BLaER1 treated with 17β-estradiol and CSF1 and Interleukin-3, amounts not matched to agents 10 nM and 100 nM (cell line): ENCODE measurements around the gene UBXN2A.
A peak's percentile ranks its signal among the peaks of the same experiment; 100 is the strongest.

ENCODE experiments used
- H3K27ac ChIP-seq, 11 experiments: shearing (Covaris generic); formaldehyde crosslinking; 2 replicates each; pipeline ENCODE4 v1.8.1; 2022
- H3K27me3 ChIP-seq, 11 experiments: shearing (Covaris generic); formaldehyde crosslinking; 2 replicates each; pipeline ENCODE4 v1.8.1; 2022
- H3K36me3 ChIP-seq, 11 experiments: shearing (Covaris generic); formaldehyde crosslinking; 2 replicates each; pipeline ENCODE4 v1.8.1; 2022
- H3K4me1 ChIP-seq, 10 experiments: shearing (Covaris generic); formaldehyde crosslinking; 2 replicates each; pipeline ENCODE4 v1.8.1; 2022
- H3K4me2 ChIP-seq, 11 experiments: shearing (Covaris generic); formaldehyde crosslinking; 2 replicates each; pipeline ENCODE4 v1.8.1; 2022
- H3K4me3 ChIP-seq, 10 experiments: shearing (Covaris generic); formaldehyde crosslinking; 2 replicates each; pipeline ENCODE4 v1.8.1; 2022
- H3K9ac ChIP-seq, 11 experiments: shearing (Covaris generic); formaldehyde crosslinking; 2 replicates each; pipeline ENCODE4 v1.8.1; 2022
- H3K9me3 ChIP-seq, 11 experiments: shearing (Covaris generic); formaldehyde crosslinking; replicated peaks in 1 of 11; 2 replicates each; pipeline ENCODE4 v1.8.1; 2022
- H4K20me1 ChIP-seq, 11 experiments: shearing (Covaris generic); formaldehyde crosslinking; 2 replicates each; pipeline ENCODE4 v1.8.1; 2022
- Cebpa-rat ChIP-seq, 11 experiments: shearing (Covaris generic); IDR thresholded peaks; 2 replicates each; pipeline ENCODE4 v1.8.1; 2022

The UBXN2A gene

DNA sequence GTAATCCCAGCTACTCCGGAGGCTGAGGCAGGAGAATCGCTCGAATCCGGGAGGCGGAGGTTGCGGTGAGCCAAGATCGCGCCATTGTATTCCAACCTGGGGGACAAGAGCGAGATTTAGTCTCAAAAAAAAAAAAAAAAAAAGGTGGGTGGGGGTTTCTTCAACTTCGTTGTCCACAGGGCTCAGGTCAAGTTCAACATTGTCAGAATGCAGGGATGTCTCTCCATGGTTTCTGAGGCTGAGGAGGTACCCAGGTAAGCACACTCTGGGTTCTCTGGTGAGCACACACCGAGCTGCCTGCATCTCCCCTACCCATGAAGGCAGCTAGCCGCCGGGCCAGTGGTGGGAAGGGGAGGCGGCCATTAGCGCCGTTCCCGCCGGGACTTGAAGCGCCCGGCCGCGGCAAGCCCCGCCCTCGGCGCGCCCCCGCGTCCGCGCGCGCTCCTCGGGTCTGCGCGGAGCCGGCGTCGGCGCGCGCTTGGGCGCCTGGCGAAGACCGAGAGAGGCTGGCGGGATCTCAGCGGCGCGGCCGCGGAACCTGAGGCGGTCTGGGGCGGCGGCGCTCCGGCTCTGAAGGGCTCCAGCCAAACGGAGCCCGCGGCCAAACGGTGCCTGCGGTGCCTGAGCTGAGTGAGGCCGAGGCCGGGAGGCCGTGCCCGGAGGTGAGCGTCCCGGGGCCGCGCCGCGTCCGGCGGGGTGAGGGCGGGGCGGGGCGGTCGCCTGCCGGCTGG is at the start of gene UBXN2A:
Gene UBXN2A (plus strand): TSS at position 477 of the 731 bp plus-strand sequence. CDS start 17,852 bp downstream, outside the sequence.
- H3K4me3 ChIP-seq: peak within 1 kb of the TSS; percentile 74 to 94 (median 84)
- TF ChIP-seq Cebpa-rat (IDR thresholded peaks at IDR 0.05): no peak
- H3K4me1 ChIP-seq: peaks cover 27 to 32% (median 28%) of the 10 kb centered on the region in 10 experiments
- H3K36me3 ChIP-seq: peaks cover 0 to 21% (median 14%) of the 10 kb centered on the region in 11 experiments; a peak in 11 of 22 replicates
- no peaks in the 10 kb centered on the region for H3K27me3 ChIP-seq
- peaks cover 10 to 41% (median 29%) of the 10 kb centered on the region in 11 experiments; a peak in 19 of 22 replicates for H4K20me1 ChIP-seq
- peak within 1 kb of the TSS; percentile 67 to 96 (median 91) for H3K4me2 ChIP-seq
- H3K27ac ChIP-seq: peak within 1 kb of the TSS; percentile 83 to 95 (median 92)
- no peaks in the 10 kb centered on the region for H3K9me3 ChIP-seq
- peak within 1 kb of the TSS; percentile 87 to 96 (median 94) for H3K9ac ChIP-seq

GRCh38 chr2:23900133-23900532 is 40.1 kb upstream of the UBXN2A start:
- peak overlapping the region in 3 of 11 experiments; percentile 33 to 73 (median 48); a peak in 2 of 22 replicates for H3K4me2 ChIP-seq
- no peak for TF ChIP-seq Cebpa-rat (IDR thresholded peaks at IDR 0.05)
- H3K36me3 ChIP-seq: peaks cover 0 to 29% (median 14%) of the 10 kb centered on the region in 11 experiments; a peak in 16 of 22 replicates
- no peak overlapping the region for H3K9ac ChIP-seq
- H3K4me3 ChIP-seq: no peak overlapping the region
- H4K20me1 ChIP-seq: peaks cover 2 to 85% (median 46%) of the 10 kb centered on the region in 11 experiments; a peak in 21 of 22 replicates
- 0 out of 22 replicates have a peak overlapping the region, but pooled peaks of 2 of the 11 experiments have one; percentile 15 to 35 for H3K27ac ChIP-seq
- no peaks in the 10 kb centered on the region for H3K27me3 ChIP-seq
- H3K4me1 ChIP-seq: peaks cover 0 to 42% (median 14%) of the 10 kb centered on the region in 10 experiments; a peak in 15 of 20 replicates
- peaks cover 15 to 32% (median 24%) of the 10 kb centered on the region in 11 experiments for H3K9me3 ChIP-seq

GRCh38 chr2:23900541-23901322 is 39.5 kb upstream of the UBXN2A start:
- Histone ChIP-seq H3K4me2 (peak overlapping the region in 7 of 11 experiments; percentile 4 to 73 (median 33); a peak in 10 of 22 replicates), H4K20me1 (peaks cover 5 to 90% (median 52%) of the 10 kb centered on the region in 11 experiments; a peak in 21 of 22 replicates), H3K27me3 (no peaks in the 10 kb centered on the region), H3K27ac (peak overlapping the region in 3 of 11 experiments; percentile 7 to 35 (median 15); a peak in 2 of 22 replicates), H3K4me3 (no peak overlapping the region), H3K9ac (no peak overlapping the region), H3K9me3 (peaks cover 15 to 32% (median 24%) of the 10 kb centered on the region in 11 experiments), H3K4me1 (peaks cover 0 to 46% (median 16%) of the 10 kb centered on the region in 10 experiments; a peak in 15 of 20 replicates), H3K36me3 (peaks cover 0 to 29% (median 17%) of the 10 kb centered on the region in 11 experiments; a peak in 16 of 22 replicates)
- no peak for TF ChIP-seq Cebpa-rat (IDR thresholded peaks at IDR 0.05)

- Histone ChIP-seq H3K4me2 (peak overlapping the region in 5 of 11 experiments; percentile 21 to 73 (median 58); a peak in 7 of 22 replicates), H3K4me1 (peaks cover 0 to 46% (median 16%) of the 10 kb centered on the region in 10 experiments; a peak in 15 of 20 replicates), H3K9me3 (peaks cover 15 to 32% (median 24%) of the 10 kb centered on the region in 11 experiments), H3K27me3 (no peaks in the 10 kb centered on the region), H4K20me1 (peaks cover 12 to 82% (median 46%) of the 10 kb centered on the region in 11 experiments; a peak in 21 of 22 replicates), H3K27ac (no peak overlapping the region), H3K36me3 (peaks cover 0 to 24% (median 9%) of the 10 kb centered on the region in 11 experiments; a peak in 13 of 22 replicates), H3K4me3 (no peak overlapping the region), H3K9ac (no peak overlapping the region)
- TF ChIP-seq Cebpa-rat (IDR thresholded peaks at IDR 0.05): no peak
Measured at GRCh38 chr2:23901966-23902846, 38.1 kb upstream of the UBXN2A start.

DNA sequence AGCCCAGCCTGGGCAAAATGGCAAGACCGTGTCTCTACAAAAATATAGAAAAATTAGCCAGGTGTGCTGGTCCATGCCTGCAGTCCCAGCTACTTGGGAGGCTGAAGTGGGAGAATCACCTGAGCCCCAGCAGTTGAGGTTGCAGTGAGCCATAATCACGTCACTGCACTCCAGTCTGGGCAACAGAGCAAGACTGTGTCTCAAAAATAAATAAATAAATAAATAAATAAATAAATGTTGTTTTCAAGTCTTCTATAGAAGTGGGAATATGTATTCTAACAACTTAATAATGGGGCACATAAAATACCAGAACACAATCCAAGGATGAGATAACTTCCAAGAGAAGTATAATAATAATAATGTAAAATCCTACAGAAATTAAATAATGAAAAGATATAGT is 37.2 kb upstream of the UBXN2A start:
- H3K4me2 ChIP-seq: peak overlapping the region in 5 of 11 experiments; percentile 21 to 73 (median 58); a peak in 7 of 22 replicates
- H3K4me1 ChIP-seq: peaks cover 0 to 46% (median 16%) of the 10 kb centered on the region in 10 experiments; a peak in 15 of 20 replicates
- peaks cover 0 to 20% (median 9%) of the 10 kb centered on the region in 11 experiments; a peak in 13 of 22 replicates for H3K36me3 ChIP-seq

GRCh38 chr2:23904215-23904614 is 36.0 kb upstream of the UBXN2A start:
- H3K9me3 ChIP-seq: peaks cover 0 to 21% (median 13%) of the 10 kb centered on the region in 11 experiments; a peak in 13 of 22 replicates
- peaks cover 12 to 73% (median 43%) of the 10 kb centered on the region in 11 experiments; a peak in 19 of 22 replicates for H4K20me1 ChIP-seq
- peaks cover 0 to 11% (median 3%) of the 10 kb centered on the region in 11 experiments; a peak in 8 of 22 replicates for H3K36me3 ChIP-seq
- TF ChIP-seq Cebpa-rat (IDR thresholded peaks at IDR 0.05): no peak
- H3K4me1 ChIP-seq: peaks cover 0 to 46% (median 16%) of the 10 kb centered on the region in 10 experiments; a peak in 15 of 20 replicates
- no peak overlapping the region for H3K9ac ChIP-seq
- H3K27ac ChIP-seq: no peak overlapping the region
- no peaks in the 10 kb centered on the region for H3K27me3 ChIP-seq
- H3K4me3 ChIP-seq: no peak overlapping the region
- peak overlapping the region in 3 of 11 experiments; percentile 8 to 49 (median 21); a peak in 2 of 22 replicates for H3K4me2 ChIP-seq

More for the DNA sequence above, 37.2 kb upstream of the UBXN2A start:
- Histone ChIP-seq H3K27me3 (no peaks in the 10 kb centered on the region), H3K9me3 (peaks cover 10 to 28% (median 19%) of the 10 kb centered on the region in 11 experiments), H3K27ac (no peak overlapping the region), H4K20me1 (peaks cover 12 to 74% (median 43%) of the 10 kb centered on the region in 11 experiments; a peak in 19 of 22 replicates), H3K9ac (no peak overlapping the region), H3K4me3 (no peak overlapping the region)
- TF ChIP-seq Cebpa-rat (IDR thresholded peaks at IDR 0.05): no peak

GRCh38 chr2:23904692-23905091 is 35.6 kb upstream of the UBXN2A start:
- TF ChIP-seq Cebpa-rat (IDR thresholded peaks at IDR 0.05): no peak
- no peaks in the 10 kb centered on the region for H3K27me3 ChIP-seq
- H3K36me3 ChIP-seq: peaks cover 0 to 11% (median 3%) of the 10 kb centered on the region in 11 experiments; a peak in 6 of 22 replicates
- H3K27ac ChIP-seq: no peak overlapping the region
- no peak overlapping the region for H3K9ac ChIP-seq
- no peak overlapping the region for H3K4me3 ChIP-seq
- peaks cover 12 to 71% (median 43%) of the 10 kb centered on the region in 11 experiments; a peak in 19 of 22 replicates for H4K20me1 ChIP-seq
- peaks cover 0 to 17% (median 9%) of the 10 kb centered on the region in 11 experiments; a peak in 11 of 22 replicates for H3K9me3 ChIP-seq
- peaks cover 0 to 46% (median 16%) of the 10 kb centered on the region in 10 experiments; a peak in 15 of 20 replicates for H3K4me1 ChIP-seq
- peak overlapping the region in 2 of 11 experiments; percentile 8 to 49; a peak in 3 of 22 replicates for H3K4me2 ChIP-seq
